ENCODE results near the gene BBOF1. TPM values are rescaled to one million over a fixed set of nuclear protein-coding genes. Genes with fewer than 3 reads are reported as not detected.
A peak's percentile ranks its signal among the peaks of the same experiment; 100 is the strongest.
"Not testable (repeated sequence)": the region's sequence is repeated elsewhere in the genome, so short reads cannot be mapped to it uniquely, and the experiment has no call there.

BBOF1 gene
- total RNA-seq, result 1 to 10 TPM; 1.4 to 2.1 TPM

GRCh38 chr14:74018586-74019407 is at the start of gene BBOF1, which contains the start of gene ENTPD5:
BBOF1 (plus strand) TSS chr14:74019349; CDS start chr14:74019479, 130 bp downstream.
ENTPD5 (minus strand) TSS chr14:74019288; CDS start chr14:73988102, 31,186 bp downstream.
- DNase-seq (peak; percentile 89), ATAC-seq (replicated peaks in 1 of 2) (peak; percentile 97 to 98)
- Mint-ChIP-seq H3K36me3 (ENCODE audit: insufficient read depth in 2 of 2) (peaks cover 0 to 1% of the 10 kb centered on the region in 2 donors), H3K4me1 (ENCODE audit: low read depth) (peaks cover 27% of the 10 kb centered on the region), H3K27ac (peak within 1 kb of the TSS; percentile 97), H3K27me3 (ENCODE audit: low read depth) (no peaks in the 10 kb centered on the region), H3K9me3 (no peaks in the 10 kb centered on the region), H3K4me3 (peak within 1 kb of the TSS; percentile 94 to 98)

GRCh38 chr14:73973497-73973896 is 45.7 kb upstream of the BBOF1 start:
- no peak for DNase-seq
- Mint-ChIP-seq H3K27me3 (ENCODE audit: low read depth) (no peaks in the 10 kb centered on the region), H3K4me1 (ENCODE audit: low read depth) (no peaks in the 10 kb centered on the region), H3K9me3 (no peaks in the 10 kb centered on the region), H3K36me3 (ENCODE audit: insufficient read depth in 2 of 2) (peaks cover 0 to 3% of the 10 kb centered on the region in 2 donors), H3K27ac (no peak overlapping the region), H3K4me3 (no peak overlapping the region)
- ATAC-seq (replicated peaks in 1 of 2), result no peak

GRCh38 chr14:73976125-73976524 is 43.0 kb upstream of the BBOF1 start:
- DNase-seq, result no peak
- H3K36me3 Mint-ChIP-seq (ENCODE audit: insufficient read depth in 2 of 2), result peaks cover 0 to 3% of the 10 kb centered on the region in 2 donors
- H3K9me3 Mint-ChIP-seq, result no peaks in the 10 kb centered on the region
- H3K4me3 Mint-ChIP-seq, result no peak overlapping the region
- no peaks in the 10 kb centered on the region for H3K27me3 Mint-ChIP-seq (ENCODE audit: low read depth)
- ATAC-seq (replicated peaks in 1 of 2), result no peak
- no peak overlapping the region for H3K27ac Mint-ChIP-seq
- no peaks in the 10 kb centered on the region for H3K4me1 Mint-ChIP-seq (ENCODE audit: low read depth)

GRCh38 chr14:73977896-73978295 is 41.3 kb upstream of the BBOF1 start:
- Mint-ChIP-seq H3K9me3 (no peaks in the 10 kb centered on the region), H3K4me1 (ENCODE audit: low read depth) (no peaks in the 10 kb centered on the region), H3K27me3 (ENCODE audit: low read depth) (no peaks in the 10 kb centered on the region), H3K36me3 (ENCODE audit: insufficient read depth in 2 of 2) (no peaks in the 10 kb centered on the region), H3K27ac (no peak overlapping the region), H3K4me3 (no peak overlapping the region)
- DNase-seq (no peak), ATAC-seq (replicated peaks in 1 of 2) (no peak)

- no peak overlapping the region for H3K4me3 Mint-ChIP-seq
- peaks cover 0 to 3% of the 10 kb centered on the region in 2 donors for H3K36me3 Mint-ChIP-seq (ENCODE audit: insufficient read depth in 2 of 2)
- H3K27me3 Mint-ChIP-seq (ENCODE audit: low read depth), result no peaks in the 10 kb centered on the region
- no peak for ATAC-seq (replicated peaks in 1 of 2)
- no peaks in the 10 kb centered on the region for H3K9me3 Mint-ChIP-seq
- no peak overlapping the region for H3K27ac Mint-ChIP-seq
- no peaks in the 10 kb centered on the region for H3K4me1 Mint-ChIP-seq (ENCODE audit: low read depth)
- DNase-seq, result no peak
Observed at GRCh38 chr14:73988065-73988464, 31.1 kb upstream of the BBOF1 start.

GRCh38 chr14:73988656-73989055 is 30.5 kb upstream of the BBOF1 start:
- not testable (repeated sequence) for H3K4me3 Mint-ChIP-seq; H3K27ac Mint-ChIP-seq; H3K36me3 Mint-ChIP-seq (ENCODE audit: insufficient read depth in 2 of 2); ATAC-seq (replicated peaks in 1 of 2); H3K9me3 Mint-ChIP-seq; DNase-seq; H3K27me3 Mint-ChIP-seq (ENCODE audit: low read depth); H3K4me1 Mint-ChIP-seq (ENCODE audit: low read depth)

- H3K27me3 Mint-ChIP-seq (ENCODE audit: low read depth), result no peaks in the 10 kb centered on the region
- ATAC-seq (replicated peaks in 1 of 2) (no peak), DNase-seq (no peak)
- H3K27ac Mint-ChIP-seq, result no peak overlapping the region
- no peaks in the 10 kb centered on the region for H3K36me3 Mint-ChIP-seq (ENCODE audit: insufficient read depth in 2 of 2)
- no peaks in the 10 kb centered on the region for H3K4me1 Mint-ChIP-seq (ENCODE audit: low read depth)
- H3K9me3 Mint-ChIP-seq, result no peaks in the 10 kb centered on the region
- H3K4me3 Mint-ChIP-seq, result no peak overlapping the region
Observed at GRCh38 chr14:73991092-73991491, 28.1 kb upstream of the BBOF1 start.

- H3K4me1 Mint-ChIP-seq (ENCODE audit: low read depth); H3K4me3 Mint-ChIP-seq; H3K27ac Mint-ChIP-seq; H3K36me3 Mint-ChIP-seq (ENCODE audit: insufficient read depth in 2 of 2); H3K27me3 Mint-ChIP-seq (ENCODE audit: low read depth); DNase-seq; H3K9me3 Mint-ChIP-seq; ATAC-seq (replicated peaks in 1 of 2): not testable (repeated sequence)
Observed at GRCh38 chr14:73994926-73995325, 24.2 kb upstream of the BBOF1 start.

- Mint-ChIP-seq H3K27ac (no peak overlapping the region), H3K4me1 (ENCODE audit: low read depth) (no peaks in the 10 kb centered on the region), H3K4me3 (no peak overlapping the region), H3K36me3 (ENCODE audit: insufficient read depth in 2 of 2) (no peaks in the 10 kb centered on the region), H3K27me3 (ENCODE audit: low read depth) (no peaks in the 10 kb centered on the region), H3K9me3 (no peaks in the 10 kb centered on the region)
- ATAC-seq (replicated peaks in 1 of 2) (no peak), DNase-seq (no peak)
Observed at GRCh38 chr14:73995977-73996378, 23.2 kb upstream of the BBOF1 start.

GRCh38 chr14:73996731-73997107 is 22.4 kb upstream of the BBOF1 start:
- Mint-ChIP-seq H3K4me3 (no peak overlapping the region), H3K9me3 (no peaks in the 10 kb centered on the region), H3K4me1 (ENCODE audit: low read depth) (no peaks in the 10 kb centered on the region), H3K27ac (no peak overlapping the region), H3K36me3 (ENCODE audit: insufficient read depth in 2 of 2) (no peaks in the 10 kb centered on the region), H3K27me3 (ENCODE audit: low read depth) (no peaks in the 10 kb centered on the region)
- ATAC-seq (replicated peaks in 1 of 2) (no peak), DNase-seq (no peak)

- Mint-ChIP-seq H3K4me3 (no peak overlapping the region), H3K9me3 (no peaks in the 10 kb centered on the region), H3K36me3 (ENCODE audit: insufficient read depth in 2 of 2) (no peaks in the 10 kb centered on the region), H3K27ac (no peak overlapping the region), H3K4me1 (ENCODE audit: low read depth) (no peaks in the 10 kb centered on the region), H3K27me3 (ENCODE audit: low read depth) (no peaks in the 10 kb centered on the region)
- DNase-seq, result no peak
- no peak for ATAC-seq (replicated peaks in 1 of 2)
Observed at GRCh38 chr14:73997108-73997943, 21.8 kb upstream of the BBOF1 start.

- Mint-ChIP-seq H3K36me3 (ENCODE audit: insufficient read depth in 2 of 2) (no peaks in the 10 kb centered on the region), H3K27ac (no peak overlapping the region), H3K9me3 (no peaks in the 10 kb centered on the region), H3K4me3 (no peak overlapping the region), H3K4me1 (ENCODE audit: low read depth) (no peaks in the 10 kb centered on the region), H3K27me3 (ENCODE audit: low read depth) (no peaks in the 10 kb centered on the region)
- no peak for ATAC-seq (replicated peaks in 1 of 2)
- no peak for DNase-seq
Observed at GRCh38 chr14:73997944-73998447, 21.2 kb upstream of the BBOF1 start.

GRCh38 chr14:73998726-73999125 is 20.4 kb upstream of the BBOF1 start:
- no peak for DNase-seq
- H3K4me1 Mint-ChIP-seq (ENCODE audit: low read depth), result no peaks in the 10 kb centered on the region
- no peaks in the 10 kb centered on the region for H3K36me3 Mint-ChIP-seq (ENCODE audit: insufficient read depth in 2 of 2)

More at GRCh38 chr14:73998726-73999125, 20.4 kb upstream of the BBOF1 start:
- no peak overlapping the region for H3K4me3 Mint-ChIP-seq
- no peaks in the 10 kb centered on the region for H3K9me3 Mint-ChIP-seq
- H3K27ac Mint-ChIP-seq, result peak overlapping the region; percentile 12
- ATAC-seq (replicated peaks in 1 of 2), result no peak
- H3K27me3 Mint-ChIP-seq (ENCODE audit: low read depth), result no peaks in the 10 kb centered on the region
